Ovary (tissue), 9 donors: ENCODE results near the gene CACNA1C. TPM values are rescaled to one million over a fixed set of nuclear protein-coding genes. Genes with fewer than 3 reads are reported as not detected.

ENCODE experiments used
- DNase-seq, 5 donors: peaks; one replicate each; pipeline ENCODE4 v3.0.0-alpha.2; 2019 to 2020
- H3K27ac ChIP-seq, 2 donors: fragments of 200-600 bp; one replicate each; pipeline versions ENCODE4 v1.5.1 to v1.8.0; 2019 to 2022
- H3K27me3 ChIP-seq: fragments of 200-600 bp; one replicate; pipeline ENCODE4 v1.8.0; 2022
- H3K36me3 ChIP-seq: fragments of 200-600 bp; sonication (generic); one replicate; pipeline ENCODE4 v1.5.1; 2019
- H3K4me1 ChIP-seq: one replicate; pipeline ENCODE4 v1.8.1; 2013; ENCODE audit warnings: mild to moderate bottlenecking, moderate library complexity; ENCODE audit not compliant: insufficient read depth
- H3K4me3 ChIP-seq: fragments of 200-600 bp; sonication (generic); one replicate; pipeline ENCODE4 v1.5.1; 2017
- H3K9me3 ChIP-seq, 2 donors: fragments of 200-600 bp in 1 of 2; sonication (generic) in 1 of 2; one replicate each; pipeline versions ENCODE4 v1.5.1 to v1.8.1; 2013 to 2019; ENCODE audit warnings: mild to moderate bottlenecking in 1 of 2, moderate library complexity in 1 of 2
- EP300 ChIP-seq: sonication (generic); formaldehyde crosslinking; IDR thresholded peaks from one replicate; pipeline ENCODE4 v1.6.1; 2017; ENCODE audit warnings: antibody characterized with exemption
- POLR2A ChIP-seq: fragments of 450-650 bp; IDR thresholded peaks from one replicate; pipeline ENCODE4 v1.6.1; 2017; ENCODE audit warnings: antibody characterized with exemption, mild to moderate bottlenecking, moderate library complexity
- WGBS, 3 donors: extraction: QIAGEN DNeasy Blood & Tissue Kit in 1 of 3; methylation state at CpG; one replicate each; pipeline versions ENCODE4 v1.1.5 to v1.1.7; 2013 to 2017; 5-methylcytosine and 5-hydroxymethylcytosine counted together
- intact Hi-C, 4 donors: fragments of 100-400 bp; cut with DNase I; formaldehyde crosslinking; loops; one replicate each; pipeline versions ENCODE4 v1.11.0 to v1.15.1; 2022 to 2023
- polyA plus RNA-seq, 2 donors: library from polyadenylated mRNA; stranded (reverse); fragments of 200-250 nt in 1 of 2; fragments of 350-450 nt in 1 of 2; fragmentation: Illumina TruSeq in 1 of 2; extraction: RNeasy Lipid Tissue Mini Kit (QIAGEN cat#74804) in 1 of 2; gene quantifications; one replicate each; pipeline ENCODE4 v1.2.3, GENCODE V29; 2013 to 2014
- total RNA-seq, 7 donors: library from RNA; depleted of rRNA in 2 of 7; stranded (reverse); fragments of >200 nt in 2 of 7; fragmentation: NEBNext Ultra II Directional in 3 of 7; extraction: Animal tissue kit (Norgen Biotek cat#: 25700) in 3 of 7; gene quantifications; one replicate each; pipeline versions ENCODE4 v1.1.0 to v1.2.4, GENCODE V29; 2016 to 2023
- TF ChIP-seq, protein P1 (sequence below), 3 donors: fragments of 450-650 bp in 2 of 3; fragments of 200-600 bp in 1 of 3; IDR thresholded peaks; one replicate each; pipeline versions ENCODE4 v1.5.1 to v1.8.0; 2016 to 2022; ENCODE audit warnings: antibody characterized with exemption in 3 of 3, mild to moderate bottlenecking in 1 of 3
- donor health status: DM: no; HTN: no; CAD: no; lungs with moderate emphysema.
- donor health status: DM: no; HTN: no; CAD: no.
- donor health status: Bipolar disorder and iron deficiency.
- donor health status: DM: yes; HTN: yes; CAD: no.
- donor health status: DM: no; HTN: no; CAD: no.
- donor health status: DM: yes; HTN: yes; CAD: no.

Gene CACNA1C
- total and polyA plus RNA-seq, 9 donors, result 2.2 to 8.3 (median 3.7) TPM

DNA sequence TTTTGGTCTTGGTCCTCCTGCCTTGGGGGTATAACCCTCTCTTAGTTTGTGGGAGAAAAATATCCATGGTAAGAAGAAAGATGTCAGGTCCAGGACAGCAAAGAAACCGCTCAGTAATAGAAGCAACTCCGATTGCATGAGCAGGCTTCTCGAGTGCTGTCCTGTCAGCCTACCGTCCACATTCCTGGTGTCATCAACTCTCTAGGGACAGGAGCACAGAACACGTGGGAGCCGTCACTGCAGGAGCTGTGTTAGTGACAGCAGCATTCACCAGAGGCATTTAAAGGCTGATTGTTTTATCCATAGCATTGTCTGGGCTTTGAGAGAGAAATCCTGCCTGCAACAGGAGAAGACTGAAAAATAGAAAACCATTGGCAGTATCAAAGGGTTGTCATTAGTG lies 244.2 kb downstream of the CACNA1C start:
- H3K27ac ChIP-seq, result no peak overlapping the region
- H3K36me3 ChIP-seq, result no peaks in the 10 kb centered on the region
- DNase-seq, result no peak
- H3K27me3 ChIP-seq, result no peaks in the 10 kb centered on the region
- TF ChIP-seq EP300 (no peak), POLR2A (no peak)
- TF ChIP-seq, protein P1, sequence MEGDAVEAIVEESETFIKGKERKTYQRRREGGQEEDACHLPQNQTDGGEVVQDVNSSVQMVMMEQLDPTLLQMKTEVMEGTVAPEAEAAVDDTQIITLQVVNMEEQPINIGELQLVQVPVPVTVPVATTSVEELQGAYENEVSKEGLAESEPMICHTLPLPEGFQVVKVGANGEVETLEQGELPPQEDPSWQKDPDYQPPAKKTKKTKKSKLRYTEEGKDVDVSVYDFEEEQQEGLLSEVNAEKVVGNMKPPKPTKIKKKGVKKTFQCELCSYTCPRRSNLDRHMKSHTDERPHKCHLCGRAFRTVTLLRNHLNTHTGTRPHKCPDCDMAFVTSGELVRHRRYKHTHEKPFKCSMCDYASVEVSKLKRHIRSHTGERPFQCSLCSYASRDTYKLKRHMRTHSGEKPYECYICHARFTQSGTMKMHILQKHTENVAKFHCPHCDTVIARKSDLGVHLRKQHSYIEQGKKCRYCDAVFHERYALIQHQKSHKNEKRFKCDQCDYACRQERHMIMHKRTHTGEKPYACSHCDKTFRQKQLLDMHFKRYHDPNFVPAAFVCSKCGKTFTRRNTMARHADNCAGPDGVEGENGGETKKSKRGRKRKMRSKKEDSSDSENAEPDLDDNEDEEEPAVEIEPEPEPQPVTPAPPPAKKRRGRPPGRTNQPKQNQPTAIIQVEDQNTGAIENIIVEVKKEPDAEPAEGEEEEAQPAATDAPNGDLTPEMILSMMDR (IDR thresholded peaks at IDR 0.05), result no peak
- no peaks in the 10 kb centered on the region for H3K9me3 ChIP-seq
- intact Hi-C loops, result loop anchor here in 1 of 4 donors (10.0 kb wide), 1 partner anchor 288 kb away; no protein-coding TSS in a partner anchor
- no peak overlapping the region for H3K4me3 ChIP-seq
- WGBS, 3 donors, result 81 to 90% (median 86%) methylated on average over 6 of the region's 6 CpGs
- peaks cover 8% of the 10 kb centered on the region for H3K4me1 ChIP-seq

DNA sequence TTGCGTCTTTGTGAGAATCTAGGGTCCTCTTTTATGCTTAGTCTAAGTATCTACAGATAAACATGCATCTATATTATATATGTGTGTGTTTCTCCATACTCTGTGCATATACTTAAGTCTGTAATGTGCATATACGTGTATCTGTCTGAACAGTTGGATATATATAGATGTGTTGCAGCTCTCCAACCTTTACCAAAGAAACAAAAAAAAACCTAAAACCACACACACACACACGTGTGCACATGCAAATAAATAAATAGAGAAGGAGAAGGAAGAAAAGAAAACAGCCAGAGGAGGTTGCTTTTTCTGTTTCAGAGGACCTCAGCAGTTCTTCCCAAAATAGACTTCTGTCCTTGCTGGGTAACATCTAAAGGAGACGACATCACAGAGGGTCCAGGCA lies 244.9 kb downstream of the CACNA1C start:
- no peak for TF ChIP-seq POLR2A
- TF ChIP-seq, protein P1 (IDR thresholded peaks at IDR 0.05), result no peak
- no peak for TF ChIP-seq EP300
- no peaks in the 10 kb centered on the region for H3K27me3 ChIP-seq
- no peak overlapping the region for H3K27ac ChIP-seq
- intact Hi-C loops, result loop anchor here in 1 of 4 donors (10.0 kb wide), 1 partner anchor 287 kb away; no protein-coding TSS in a partner anchor
- H3K36me3 ChIP-seq, result no peaks in the 10 kb centered on the region
- no peak overlapping the region for H3K4me3 ChIP-seq
- H3K4me1 ChIP-seq, result peaks cover 12% of the 10 kb centered on the region
- H3K9me3 ChIP-seq, result no peaks in the 10 kb centered on the region
- 77 to 86% (median 83%) methylated on average over 4 of the region's 4 CpGs for WGBS, 3 donors
- DNase-seq, result no peak

DNA sequence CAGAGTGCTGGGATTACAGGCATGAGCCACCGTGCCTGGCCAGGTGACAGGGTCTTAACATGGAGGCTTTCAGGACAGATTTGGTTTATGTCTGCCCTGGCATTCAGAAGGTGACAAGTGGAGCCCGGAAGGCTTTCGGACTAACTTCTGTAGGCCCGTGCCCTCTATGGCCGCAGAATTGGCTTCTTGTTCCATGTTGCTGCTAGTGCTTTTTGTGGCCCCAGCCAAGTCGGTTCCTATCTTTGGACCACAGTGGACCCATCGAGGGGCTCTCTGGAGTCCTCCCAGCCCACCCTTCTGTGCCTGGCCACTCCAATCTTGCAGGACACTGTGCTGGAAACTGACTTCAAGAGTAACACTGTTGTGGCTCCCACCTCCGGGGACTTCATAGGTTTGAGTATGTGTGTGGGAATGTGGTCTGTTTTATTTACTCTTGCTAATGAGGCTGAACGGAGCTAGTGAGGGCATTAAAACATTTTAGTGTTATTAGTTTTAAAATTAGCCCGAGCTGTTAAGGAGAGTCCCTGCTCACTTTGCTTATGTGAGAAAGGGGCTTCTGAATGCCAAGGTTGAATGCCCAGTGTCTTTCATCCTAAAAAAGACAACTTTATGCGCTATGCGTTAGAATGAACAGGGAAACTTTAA lies 245.9 kb downstream of the CACNA1C start:
- WGBS, 3 donors, result 68 to 79% (median 73%) methylated on average over 12 of the region's 12 CpGs
- TF ChIP-seq EP300 (no peak), POLR2A (no peak)
- TF ChIP-seq, protein P1 (IDR thresholded peaks at IDR 0.05), result no peak
- Histone ChIP-seq H3K4me1 (peaks cover 12% of the 10 kb centered on the region), H3K27ac (no peak overlapping the region), H3K36me3 (no peaks in the 10 kb centered on the region), H3K9me3 (no peaks in the 10 kb centered on the region), H3K27me3 (no peaks in the 10 kb centered on the region), H3K4me3 (no peak overlapping the region)
- no peak for DNase-seq
- intact Hi-C loops, result loop anchor here in 1 of 4 donors (10.0 kb wide), 1 partner anchor 286 kb away; no protein-coding TSS in a partner anchor

DNA sequence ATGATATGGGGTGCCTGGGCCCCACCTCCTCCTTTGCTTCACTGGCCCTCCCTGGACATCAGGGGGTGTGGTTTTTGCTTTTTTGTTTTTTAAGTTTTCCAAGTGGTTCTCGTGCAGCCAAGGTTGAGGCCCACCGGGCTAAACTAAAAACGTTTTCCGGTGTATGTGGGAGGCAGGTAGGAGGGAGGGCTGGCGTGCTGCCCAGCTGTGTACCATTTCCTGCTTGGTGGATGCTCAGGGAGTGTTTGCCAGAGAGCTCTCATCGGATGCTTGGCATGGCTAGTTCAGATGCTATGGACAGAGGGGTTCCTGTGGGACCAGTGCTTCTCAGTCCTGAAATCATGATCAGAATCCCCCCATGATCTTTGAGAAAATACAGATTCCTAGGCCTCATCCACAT lies 246.4 kb downstream of the CACNA1C start:
- no peaks in the 10 kb centered on the region for H3K27me3 ChIP-seq
- DNase-seq, result no peak
- 12 to 19% (median 15%) methylated on average over 6 of the region's 6 CpGs for WGBS, 3 donors
- no peaks in the 10 kb centered on the region for H3K9me3 ChIP-seq
- no peak overlapping the region for H3K27ac ChIP-seq
- intact Hi-C loops, result loop anchor here in 1 of 4 donors (10.0 kb wide), 1 partner anchor 286 kb away; no protein-coding TSS in a partner anchor
- H3K4me3 ChIP-seq, result no peak overlapping the region
- peaks cover 12% of the 10 kb centered on the region for H3K4me1 ChIP-seq
- no peaks in the 10 kb centered on the region for H3K36me3 ChIP-seq
- TF ChIP-seq, protein P1 (IDR thresholded peaks at IDR 0.05), result no peak
- TF ChIP-seq EP300 (no peak), POLR2A (no peak)
